HepG2 (cell line): Measurements from ENCODE around the gene CPA5. TPM values are rescaled to one million over a fixed set of nuclear protein-coding genes. Genes with fewer than 3 reads are reported as not detected.
A peak's percentile ranks its signal among the peaks of the same experiment; 100 is the strongest.

ENCODE experiments used
- ATAC-seq: fragments of 200-7000 bp; cut with Tn5 transposase; 3 replicates; pipeline ENCODE4 v1.9.1; 2020; ENCODE audit warnings: mild to moderate bottlenecking, moderate library complexity
- BruUV-seq: library from RNA; stranded (reverse); fragments of 400-500 nt; replicated peaks from 2 replicates; lab custom pipeline; 2021; lab: Mats Ljungman, UMichigan
- CTCF ChIA-PET: fragments of 300-600 bp; formaldehyde crosslinking; extraction: SDS; loops from one replicate; lab custom pipeline; 2021; ENCODE audit warnings: low total read pairs, inconsistent platforms, low intra/inter-chr PET ratio; lab: Yijun Ruan, JAX
- POLR2A ChIA-PET: fragments of 350-600 bp; sonication (Branson Sonifier 250); formaldehyde crosslinking; loops from one replicate; lab custom pipeline; 2020; ENCODE audit warnings: antibody characterized with exemption, inconsistent platforms; lab: Yijun Ruan, JAX
- DNase-seq: peaks from one replicate; pipeline ENCODE4 v3.0.0-alpha.2; 2015; ENCODE audit warnings: low spot score
- FAIRE-seq: peaks from 3 replicates; lab custom pipeline; 2011; peaks lifted over from hg19 to GRCh38; lab: Jason Lieb, UNC
- H2AFZ ChIP-seq: one replicate; pipeline ENCODE4 v1.6.1; 2011; ENCODE audit warnings: low read length, inconsistent platforms
- H3K27ac ChIP-seq: fragments of 300-600 bp; 3 replicates; pipeline ENCODE4 v1.8.0; 2011; ENCODE audit warnings: mixed run types, mild to moderate bottlenecking, mixed read lengths, low read length, inconsistent platforms; ENCODE audit not compliant: insufficient read depth; ENCODE audit errors: extremely low read length
- H3K27me3 ChIP-seq, 2 experiments: fragments of 200-600 bp in 1 of 2; 2 replicates in 1 of 2; 3 replicates in 1 of 2; pipeline versions ENCODE4 v1.6.0 to v1.8.0; 2011; ENCODE audit warnings: low read length in 2 of 2, mild to moderate bottlenecking in 2 of 2, moderate library complexity in 2 of 2, inconsistent platforms in 1 of 2; ENCODE audit not compliant: insufficient read depth in 2 of 2, control insufficient read depth in 1 of 2
- H3K36me3 ChIP-seq, 2 experiments: fragments of 200-600 bp in 1 of 2; replicated peaks in 1 of 2; 2 replicates in 1 of 2; 3 replicates in 1 of 2; pipeline versions ENCODE4 v1.5.1 to v1.8.0; 2011; ENCODE audit warnings: low read length in 2 of 2, inconsistent platforms in 1 of 2; ENCODE audit not compliant: insufficient read depth in 2 of 2, control insufficient read depth in 1 of 2
- H3K4me1 ChIP-seq: 2 replicates; pipeline ENCODE4 v1.5.1; 2012; ENCODE audit warnings: low read length, inconsistent platforms; ENCODE audit not compliant: insufficient read depth
- H3K4me2 ChIP-seq: 2 replicates; pipeline ENCODE4 v1.6.0; 2011; ENCODE audit warnings: low read depth, low read length, inconsistent platforms
- H3K4me3 ChIP-seq, 3 experiments: fragments of 200-600 bp in 1 of 3; sonication (generic), shearing (Covaris generic) in 1 of 3; replicated peaks in 1 of 3; 2 replicates each; pipeline ENCODE4 v1.5.1; 2011 to 2016; ENCODE audit warnings: low read length in 3 of 3, inconsistent platforms in 2 of 3, low read depth in 2 of 3, mild to moderate bottlenecking in 2 of 3, control low read depth in 1 of 3, mixed read lengths in 1 of 3; ENCODE audit not compliant: insufficient read depth in 1 of 3
- H3K79me2 ChIP-seq: one replicate; pipeline ENCODE4 v1.6.1; 2011; ENCODE audit warnings: low read length, inconsistent platforms; ENCODE audit not compliant: insufficient read depth
- H3K9ac ChIP-seq: 2 replicates; pipeline ENCODE4 v1.6.0; 2011; ENCODE audit warnings: mild to moderate bottlenecking, low read depth, low read length, inconsistent platforms; ENCODE audit not compliant: insufficient read depth
- H3K9me3 ChIP-seq: 2 replicates; pipeline ENCODE4 v1.5.1; 2012; ENCODE audit warnings: mild to moderate bottlenecking, low read length
- H4K20me1 ChIP-seq: 2 replicates; pipeline ENCODE4 v1.6.0; 2011; ENCODE audit warnings: inconsistent platforms, mild to moderate bottlenecking, low read length, moderate library complexity; ENCODE audit not compliant: insufficient read depth
- FOXK2 ChIP-seq: fragments of 450-650 bp; IDR thresholded peaks from 2 replicates; pipeline ENCODE4 v1.6.1; 2016
- HMG20B ChIP-seq: conservative IDR thresholded peaks from 2 replicates; pipeline ENCODE4 v1.6.1; 2016; ENCODE audit warnings: missing genetic modification reagents, missing compliant biosample characterization
- HNF4A ChIP-seq: sonication (generic); formaldehyde crosslinking; IDR thresholded peaks from 2 replicates; pipeline ENCODE4 v1.4.0; 2020; ENCODE audit warnings: missing genetic modification reagents
- HNRNPUL1 ChIP-seq: fragments of 200-400 bp; formaldehyde crosslinking; IDR thresholded peaks from 2 replicates; pipeline ENCODE4 v1.6.1; 2017; ENCODE audit warnings: low read depth, mild to moderate bottlenecking, low read length, moderate library complexity
- NFE2L1 ChIP-seq: sonication (generic); formaldehyde crosslinking; IDR thresholded peaks from 2 replicates; pipeline ENCODE4 v1.4.0; 2020; ENCODE audit warnings: missing genetic modification reagents, mild to moderate bottlenecking, borderline replicate concordance
- SOX13 ChIP-seq, 3 experiments: fragments of 450-650 bp in 1 of 3; sonication (generic) in 1 of 3; formaldehyde crosslinking in 1 of 3; IDR thresholded peaks in 2 of 3; conservative IDR thresholded peaks in 1 of 3; 2 replicates each; pipeline versions ENCODE4 v1.5.0 to v1.6.1; 2016 to 2020; ENCODE audit warnings: antibody characterized with exemption in 1 of 3, mild to moderate bottlenecking in 1 of 3, missing compliant biosample characterization in 1 of 3, missing genetic modification reagents in 1 of 3, moderate library complexity in 1 of 3
- SOX5 ChIP-seq: IDR thresholded peaks from 2 replicates; pipeline ENCODE4 v1.6.1; 2016; ENCODE audit warnings: borderline replicate concordance
- TCF7 ChIP-seq: sonication (generic); IDR thresholded peaks from 2 replicates; pipeline ENCODE4 v1.6.1; 2016; ENCODE audit warnings: antibody characterized with exemption, low read depth
- TCF7L2 ChIP-seq: IDR thresholded peaks from 2 replicates; pipeline ENCODE4 v1.6.1; 2011; ENCODE audit warnings: mild to moderate bottlenecking, low read depth, low read length, moderate library complexity
- YEATS4 ChIP-seq: sonication (generic); formaldehyde crosslinking; IDR thresholded peaks from 2 replicates; pipeline ENCODE4 v1.4.0; 2020; ENCODE audit warnings: missing genetic modification reagents, borderline replicate concordance
- ZMYM3 ChIP-seq: sonication (generic); formaldehyde crosslinking; IDR thresholded peaks from 2 replicates; pipeline ENCODE4 v1.5.1; 2020; ENCODE audit warnings: mild to moderate bottlenecking, missing genetic modification reagents
- ZNF337 ChIP-seq: sonication (generic); formaldehyde crosslinking; IDR thresholded peaks from 2 replicates; pipeline ENCODE4 v1.5.1; 2020; ENCODE audit warnings: missing genetic modification reagents, low read depth, mild to moderate bottlenecking, borderline replicate concordance
- ZNF343 ChIP-seq: sonication (generic); formaldehyde crosslinking; IDR thresholded peaks from 2 replicates; pipeline ENCODE4 v1.4.0; 2020; ENCODE audit warnings: mild to moderate bottlenecking, missing genetic modification reagents
- WGBS: methylation state at CpG from one replicate; pipeline ENCODE4 v1.1.6; 2017; ENCODE audit warnings: low lambda C conversion rate; 5-methylcytosine and 5-hydroxymethylcytosine counted together
- in situ Hi-C: cut with HindIII; loops from 2 replicates; pipeline ENCODE4 v1.10.0; 2017; ENCODE audit warnings: low pct_unique_long_range_greater_than_20kb; ENCODE audit not compliant: extremely low pct_ligation_motif_present
- intact Hi-C: fragments of 100-400 bp; cut with micrococcal nuclease; formaldehyde crosslinking; loops from one replicate; pipeline ENCODE4 v1.10.0; 2022; ENCODE audit not compliant: unreplicated experiment
- polyA plus RNA-seq, 8 experiments: library from polyadenylated mRNA; depleted of rRNA in 3 of 8; stranded (reverse) in 7 of 8; unstranded in 1 of 8; fragments of >200 nt; fragmentation: Illumina TruSeq in 4 of 8; extraction: Trizol in 4 of 8; gene quantifications; 2 replicates each; pipeline versions ENCODE4 v1.2.1 to v1.2.3, GENCODE V29; 2011 to 2016; ENCODE audit warnings: low read depth in 4 of 8, missing spikeins in 1 of 8, mixed read lengths in 1 of 8; ENCODE audit not compliant: insufficient read depth in 1 of 8
- total RNA-seq, 5 experiments: library from RNA; depleted of rRNA; stranded (reverse); fragments of >200 nt; fragmentation: Illumina TruSeq; extraction: Trizol; gene quantifications; 2 replicates each; pipeline ENCODE4 v1.2.3, GENCODE V29; 2016; ENCODE audit warnings: low read depth in 1 of 5
- TF ChIP-seq, protein P1 (sequence below): sonication (generic); formaldehyde crosslinking; IDR thresholded peaks from 2 replicates; pipeline ENCODE4 v1.4.0; 2020; ENCODE audit warnings: missing genetic modification reagents

Gene CPA5
- total and polyA plus RNA-seq, 2 of the 13 experiments (the other 11 are each of a cell fraction or from before 2014, with no cell fraction given): 0.48 TPM; not detected in 1

DNA sequence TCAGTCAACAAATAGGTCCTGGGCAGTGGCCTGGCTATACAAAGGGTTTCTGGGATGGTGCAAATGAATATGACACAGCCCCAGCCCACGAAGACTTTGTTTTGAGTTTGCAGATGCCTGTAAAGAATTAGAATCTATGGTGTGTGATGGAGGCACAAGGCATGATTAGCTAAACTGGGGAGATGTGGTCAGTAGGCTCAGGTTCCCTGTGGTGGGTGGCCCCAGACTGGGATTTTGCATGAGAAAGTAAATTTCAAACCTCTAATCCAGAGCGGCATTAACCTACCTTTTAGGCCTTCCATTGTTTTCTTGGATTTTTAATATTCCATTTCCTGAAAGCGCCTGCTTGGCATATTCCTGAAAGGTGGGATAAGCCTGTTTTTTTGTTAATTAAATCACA lies 6.4 kb upstream of the CPA5 start (continued):
- TF ChIP-seq HNF4A (CRISPR knock-in tag) (no peak), HNRNPUL1 (no peak)

DNA sequence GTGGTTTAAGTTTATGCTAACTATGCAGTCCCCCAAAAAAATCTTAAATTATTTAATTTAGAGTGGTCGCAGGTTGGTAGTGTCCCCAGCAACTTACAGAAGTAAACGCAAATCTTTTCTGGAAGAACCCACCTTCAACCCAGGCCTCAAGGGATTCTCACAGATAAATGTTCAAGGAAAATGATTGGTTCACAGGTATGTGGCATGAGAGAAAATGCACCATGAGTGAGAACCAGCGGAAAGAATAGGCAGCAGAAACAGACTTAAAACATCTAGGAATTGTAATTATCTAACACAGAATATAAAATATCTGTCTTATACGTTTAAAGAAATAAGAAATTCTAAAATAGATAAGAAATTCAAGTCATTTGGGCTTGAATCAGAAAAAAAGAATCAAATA lies 2.7 kb upstream of the CPA5 start:
- H4K20me1 ChIP-seq: no peaks in the 10 kb centered on the region
- no peaks in the 10 kb centered on the region; a peak in 1 of 5 replicates for H3K27me3 ChIP-seq
- DNase-seq: no peak
- H3K4me1 ChIP-seq: 0 out of 2 replicates have a peak, but pooled peaks cover 2% of the 10 kb centered on the region
- in situ Hi-C loops (no loop called here), intact Hi-C loops (no loop called here)
- H3K4me2 ChIP-seq: no peak overlapping the region
- no TSS peak for BruUV-seq
- H3K9ac ChIP-seq: no peak overlapping the region
- CTCF ChIA-PET: no interaction called here
- no peak overlapping the region for H3K4me3 ChIP-seq
- no peak for ATAC-seq
- H3K27ac ChIP-seq: no peak overlapping the region
- 21% methylated on average over 4 of the region's 4 CpGs for WGBS
- no peaks in the 10 kb centered on the region for H3K79me2 ChIP-seq
- H3K36me3 ChIP-seq: no peaks in the 10 kb centered on the region
- TF ChIP-seq YEATS4 (CRISPR knock-in tag) (no peak), ZMYM3 (no peak), ZNF343 (CRISPR knock-in tag) (no peak), HMG20B (CRISPR knock-in tag) (no peak)
- TF ChIP-seq, all 625 proteins: peak for 0
- POLR2A ChIA-PET: no interaction called here
- no peak for FAIRE-seq
- H3K9me3 ChIP-seq: no peaks in the 10 kb centered on the region
- no peak overlapping the region for H2AFZ ChIP-seq

DNA sequence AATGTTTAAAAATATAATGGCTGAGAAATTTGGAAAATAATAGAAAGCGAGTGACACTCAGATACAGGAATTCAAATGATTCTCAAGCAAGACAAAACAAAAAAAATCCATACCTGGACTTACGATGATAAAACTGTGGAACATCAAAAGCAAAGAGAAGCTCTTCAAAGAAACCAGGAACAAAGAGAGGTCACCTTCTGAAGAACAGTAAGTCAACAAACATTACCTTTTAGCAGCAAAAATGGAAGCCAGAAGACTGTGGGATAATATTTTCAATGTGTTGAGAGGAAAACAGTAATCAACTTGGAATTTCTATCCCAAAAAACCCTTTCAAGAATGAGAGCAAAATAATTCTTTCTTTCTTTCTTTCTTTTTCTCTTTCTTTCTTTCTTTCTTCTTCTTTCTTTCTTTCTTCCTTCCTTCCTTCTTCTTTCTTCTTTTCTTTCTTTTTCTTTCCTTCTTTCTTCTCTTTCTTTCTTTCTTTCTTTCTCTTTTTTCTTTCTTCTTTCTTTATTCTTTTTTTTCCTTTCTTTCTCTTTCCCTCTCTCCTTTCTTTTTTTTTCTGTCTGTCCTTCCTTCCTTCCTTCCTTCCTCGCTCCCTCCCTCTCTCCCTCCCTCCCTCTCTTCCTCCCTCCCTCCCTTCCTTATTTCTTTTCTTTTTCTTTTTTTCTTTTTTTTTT lies 1.8 kb upstream of the CPA5 start:
- no peak overlapping the region for H3K9ac ChIP-seq
- H3K9me3 ChIP-seq: no peaks in the 10 kb centered on the region
- no peaks in the 10 kb centered on the region for H3K36me3 ChIP-seq
- no peak overlapping the region for H2AFZ ChIP-seq
- H3K27me3 ChIP-seq: peaks cover 0 to 1% of the 10 kb centered on the region in 2 experiments; a peak in 1 of 5 replicates
- no peak overlapping the region for H3K4me3 ChIP-seq
- CTCF ChIA-PET: no interaction called here
- no peaks in the 10 kb centered on the region for H3K79me2 ChIP-seq
- H3K4me1 ChIP-seq: peaks cover 6% of the 10 kb centered on the region; the same call in 1 of the 2 replicates
- BruUV-seq: no TSS peak
- no peak overlapping the region for H3K4me2 ChIP-seq
- in situ Hi-C loops (no loop called here), intact Hi-C loops (no loop called here)
- 3% methylated on average over 3 of the region's 3 CpGs for WGBS
- no peaks in the 10 kb centered on the region for H4K20me1 ChIP-seq
- POLR2A ChIA-PET: no interaction called here
- H3K27ac ChIP-seq: no peak overlapping the region
- DNase-seq (no peak), ATAC-seq (no peak), FAIRE-seq (no peak)
- TF ChIP-seq TCF7: peak; percentile 67; the same call in 1 of the 2 replicates
- TF ChIP-seq NFE2L1 (CRISPR knock-in tag): no peak
- no peak for TF ChIP-seq FOXK2
- no peak for TF ChIP-seq SOX13 (IDR thresholded peaks at IDR 0.05)
- TF ChIP-seq SOX13 (CRISPR knock-in tag; conservative IDR thresholded peaks at IDR 0.05 in 1 of 2, IDR thresholded peaks at IDR 0.05 in 1 of 2): peak in 1 of 2 experiments; percentile 76; a peak in 2 of 4 replicates
- TF ChIP-seq SOX5: peak; percentile 65; the same call in 1 of the 2 replicates
- TF ChIP-seq, protein P1, sequence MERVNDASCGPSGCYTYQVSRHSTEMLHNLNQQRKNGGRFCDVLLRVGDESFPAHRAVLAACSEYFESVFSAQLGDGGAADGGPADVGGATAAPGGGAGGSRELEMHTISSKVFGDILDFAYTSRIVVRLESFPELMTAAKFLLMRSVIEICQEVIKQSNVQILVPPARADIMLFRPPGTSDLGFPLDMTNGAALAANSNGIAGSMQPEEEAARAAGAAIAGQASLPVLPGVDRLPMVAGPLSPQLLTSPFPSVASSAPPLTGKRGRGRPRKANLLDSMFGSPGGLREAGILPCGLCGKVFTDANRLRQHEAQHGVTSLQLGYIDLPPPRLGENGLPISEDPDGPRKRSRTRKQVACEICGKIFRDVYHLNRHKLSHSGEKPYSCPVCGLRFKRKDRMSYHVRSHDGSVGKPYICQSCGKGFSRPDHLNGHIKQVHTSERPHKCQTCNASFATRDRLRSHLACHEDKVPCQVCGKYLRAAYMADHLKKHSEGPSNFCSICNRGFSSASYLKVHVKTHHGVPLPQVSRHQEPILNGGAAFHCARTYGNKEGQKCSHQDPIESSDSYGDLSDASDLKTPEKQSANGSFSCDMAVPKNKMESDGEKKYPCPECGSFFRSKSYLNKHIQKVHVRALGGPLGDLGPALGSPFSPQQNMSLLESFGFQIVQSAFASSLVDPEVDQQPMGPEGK (CRISPR knock-in tag): no peak
- no peak for TF ChIP-seq ZNF337 (CRISPR knock-in tag)
- 0 out of 2 replicates have a peak, but pooled peaks have one; percentile 27 for TF ChIP-seq TCF7L2
